ENCODE measurements around the gene TSPAN7.

GRCh38 chrX:38571058-38571457 is 9.7 kb downstream of the TSPAN7 start:
- TF ChIP-seq CTCF (conservative IDR thresholded peaks at IDR 0.05 in 1 of 2, IDR thresholded peaks at IDR 0.05 in 1 of 2; ENCODE audit: low read depth in 1 of 2, low read length in 2 of 2): no peak
- no peak for TF ChIP-seq EZH2 (IDR thresholded peaks at IDR 0.05; ENCODE audit: low read length, missing control alignments)
